RPMI7951 (cell line): ENCODE data around the gene MEIKIN. TPM values are rescaled to one million over a fixed set of nuclear protein-coding genes. Genes with fewer than 3 reads are reported as not detected.
A peak's percentile ranks its signal among the peaks of the same experiment; 100 is the strongest.

Source experiments
- DNase-seq: peaks from one replicate; pipeline ENCODE4 v3.0.0-alpha.2; 2012; ENCODE audit warnings: low read depth
- total RNA-seq: library from RNA; depleted of rRNA; stranded (reverse); fragments of >200 nt; shearing (Covaris generic); gene quantifications from 2 replicates; pipeline ENCODE4 v1.2.3, GENCODE V29; 2014; rRNA removed

The MEIKIN gene, protein sequence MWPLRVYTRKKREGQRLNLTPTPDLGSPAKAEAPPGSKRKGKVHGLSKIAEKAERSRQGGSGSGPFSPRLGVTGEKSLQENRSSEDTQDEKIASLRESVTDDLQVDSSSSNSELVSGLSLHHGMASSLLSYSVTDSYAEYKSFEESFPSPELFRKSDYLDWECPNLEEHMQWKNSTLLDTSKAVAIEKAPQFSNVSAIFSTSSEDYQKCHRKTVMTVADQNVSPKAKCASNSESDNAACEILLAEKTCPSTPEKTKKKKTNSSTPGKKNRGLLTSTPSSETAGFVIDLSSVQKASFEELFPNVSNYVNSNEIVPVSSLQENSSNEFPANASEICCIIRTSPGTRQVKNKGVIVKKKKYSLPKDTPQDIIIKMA
- total RNA-seq: not detected in 2 replicates

GRCh38 chr5:131945551-131946168, at the start of gene MEIKIN:
Gene MEIKIN (minus strand): TSS chr5:131945663. CDS start chr5:131945505, 158 bp downstream.
- no peak for DNase-seq

- DNase-seq: no peak
Measured at GRCh38 chr5:131994533-131995226, 49.2 kb upstream of the MEIKIN start.

- no peak for DNase-seq
Measured at GRCh38 chr5:131994090-131994489, 48.6 kb upstream of the MEIKIN start.

DNA sequence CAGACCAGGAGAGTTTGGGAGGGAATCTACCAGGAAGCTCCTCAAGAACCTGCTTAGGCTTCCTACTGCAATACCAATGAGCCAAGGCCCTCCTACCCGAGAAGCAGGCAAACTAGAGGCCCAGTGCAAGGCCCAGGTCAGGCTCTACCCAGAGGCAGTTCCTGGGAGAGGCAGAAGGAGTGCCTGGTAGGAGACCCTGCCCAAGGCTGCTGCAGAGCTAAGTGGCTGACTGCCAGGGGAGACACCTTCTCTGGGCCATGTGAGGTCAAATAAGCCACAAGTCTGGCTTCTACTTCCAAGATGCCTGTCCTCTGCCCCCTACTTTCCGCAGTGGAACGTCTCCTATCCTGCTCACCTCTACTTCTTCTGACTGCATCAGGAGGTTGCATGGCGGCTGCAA, 48.2 kb upstream of the MEIKIN start:
- DNase-seq: no peak

DNA sequence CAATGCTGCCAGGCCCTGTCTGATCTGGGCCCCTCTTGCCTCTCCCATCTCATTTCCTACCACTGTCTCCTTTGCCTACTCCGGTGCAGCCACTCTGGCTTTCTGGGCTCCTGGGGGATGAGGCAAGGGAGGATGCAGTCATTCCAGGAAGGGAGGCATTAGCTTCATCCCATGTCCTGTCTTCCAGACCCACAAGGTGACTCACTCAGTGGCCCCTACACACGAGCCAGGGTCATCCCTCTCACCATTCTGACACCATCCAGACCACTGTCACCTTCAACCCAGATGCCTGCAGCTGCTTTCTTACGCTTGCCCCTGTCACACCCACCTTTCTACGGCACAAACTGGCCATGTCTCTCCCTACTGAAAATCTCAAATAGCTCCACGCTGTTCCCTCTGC, 46.9 kb upstream of the MEIKIN start:
- no peak for DNase-seq

GRCh38 chr5:131991593-131992324, 46.3 kb upstream of the MEIKIN start:
- no peak for DNase-seq

- DNase-seq: no peak
Measured at GRCh38 chr5:131990716-131991115, 45.3 kb upstream of the MEIKIN start.

GRCh38 chr5:131988601-131989000, 43.1 kb upstream of the MEIKIN start:
- no peak for DNase-seq

DNA sequence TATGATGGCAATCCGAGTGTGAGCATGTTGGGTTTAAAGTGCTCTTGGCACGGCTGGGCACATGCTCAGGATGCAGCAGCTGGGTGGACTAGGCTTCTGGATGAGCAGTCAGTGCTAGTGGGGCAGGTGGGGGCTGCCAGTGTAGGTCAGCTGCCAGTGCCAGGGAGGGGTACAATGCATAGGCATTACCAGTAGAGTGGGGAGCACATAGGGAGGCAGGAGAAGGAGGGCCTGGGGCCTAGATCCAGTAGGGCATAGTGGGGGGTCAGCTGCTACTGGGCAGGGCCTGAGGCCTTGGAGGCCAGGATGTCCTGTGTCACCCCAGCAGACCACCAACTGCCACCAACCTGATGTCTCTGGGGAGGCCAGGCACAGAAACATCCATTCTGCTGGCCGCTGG, 41.8 kb upstream of the MEIKIN start:
- DNase-seq: no peak

GRCh38 chr5:131986161-131986912, 40.9 kb upstream of the MEIKIN start:
- no peak for DNase-seq

DNA sequence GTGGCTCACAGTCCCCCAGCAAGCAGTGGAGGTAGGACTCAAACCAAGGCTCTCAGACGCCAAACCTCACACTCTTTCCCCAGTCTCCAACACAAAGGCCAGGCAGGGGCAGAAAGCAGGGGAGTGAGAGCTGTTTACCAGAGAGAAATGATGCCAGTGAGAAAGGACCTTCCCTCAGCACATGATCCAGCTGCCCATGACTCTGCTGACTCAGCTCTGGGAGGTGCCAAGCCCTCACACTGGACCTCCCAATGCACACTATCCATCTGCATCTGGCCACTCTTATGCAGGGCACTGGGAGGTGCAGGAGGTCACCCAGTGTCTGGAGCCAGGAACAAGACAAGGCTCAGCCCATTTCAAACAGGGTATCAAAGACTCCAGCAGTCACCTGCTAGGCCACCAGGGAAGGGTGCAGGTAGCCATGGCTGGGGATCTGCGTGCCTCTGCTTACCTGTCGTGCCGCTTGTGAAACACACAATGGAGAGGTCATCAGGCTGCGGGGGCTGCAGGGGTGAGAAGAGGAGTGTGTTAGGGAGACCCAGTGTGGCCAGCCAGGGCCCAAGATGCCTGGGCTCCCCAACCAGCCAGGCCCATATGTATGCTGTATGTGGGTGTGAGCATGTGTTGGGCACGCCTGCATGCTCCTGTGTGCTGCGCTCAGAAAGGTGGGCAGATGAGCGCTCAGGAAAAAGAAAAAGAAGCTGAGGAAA, 39.6 kb upstream of the MEIKIN start:
- no peak for DNase-seq

DNA sequence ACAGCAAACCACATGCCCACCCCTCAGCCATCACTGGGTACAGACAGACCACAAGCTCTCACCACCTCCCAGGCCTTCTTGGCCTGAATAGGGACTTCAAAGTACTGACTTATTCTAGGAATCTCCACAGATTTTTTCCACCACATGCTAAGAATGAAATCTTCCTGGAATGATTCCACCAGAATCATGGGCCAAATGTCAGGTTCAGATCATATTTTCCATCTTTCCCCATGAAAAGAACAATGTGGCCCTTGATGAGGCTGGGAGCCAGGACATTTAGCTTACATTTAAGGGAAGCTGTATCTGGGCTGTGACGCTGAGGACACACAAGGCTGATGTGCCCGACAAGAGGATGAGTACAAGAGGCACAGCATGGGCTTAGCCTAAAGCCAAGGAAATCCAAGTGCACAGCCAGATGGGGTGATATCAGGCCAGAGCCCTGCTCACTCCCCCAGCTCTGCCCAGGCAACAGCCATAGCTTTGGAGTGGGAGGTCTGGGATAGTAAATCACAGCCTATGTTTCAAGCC, 37.8 kb upstream of the MEIKIN start:
- peak; percentile 36 for DNase-seq

DNA sequence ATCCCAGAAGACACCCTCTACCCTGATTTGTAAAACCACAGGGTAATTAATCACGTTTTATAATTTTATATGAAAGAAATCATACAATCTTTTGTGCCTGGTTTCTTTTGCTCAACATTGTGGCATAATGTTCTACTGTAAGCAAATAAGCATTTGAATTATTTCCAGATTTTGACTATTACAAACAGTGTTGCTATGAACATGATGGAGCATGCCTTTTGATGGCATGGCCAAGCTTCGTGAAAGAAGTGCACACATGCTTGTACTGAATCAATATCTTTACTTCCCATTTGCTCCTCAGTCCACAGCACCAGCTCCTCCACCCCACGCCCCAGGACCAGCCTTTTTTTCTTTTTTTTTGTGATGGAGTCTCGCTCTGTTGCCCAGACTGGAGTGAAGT, 36.1 kb upstream of the MEIKIN start:
- DNase-seq: no peak

GRCh38 chr5:131980696-131981095, 35.2 kb upstream of the MEIKIN start:
- no peak for DNase-seq

DNA sequence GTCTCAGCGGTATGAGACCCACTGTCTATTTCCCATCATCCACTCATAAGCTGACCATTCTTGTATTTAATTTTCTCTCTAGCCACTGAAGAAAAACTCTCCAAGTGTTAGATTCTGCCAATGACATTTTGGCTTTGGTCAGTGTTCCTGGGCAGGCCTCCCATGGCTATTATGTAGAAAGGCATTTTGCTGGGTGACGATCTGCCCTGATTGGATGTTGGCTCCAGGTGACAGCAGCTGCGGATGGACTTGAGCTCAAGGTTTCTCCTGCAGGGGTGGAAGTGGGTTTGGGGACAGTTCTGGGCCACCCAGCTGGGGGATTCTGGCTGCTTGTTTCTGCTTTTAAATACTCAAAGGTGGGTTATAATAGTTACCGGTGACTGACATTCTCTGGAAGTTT, 34.4 kb upstream of the MEIKIN start:
- DNase-seq: no peak

GRCh38 chr5:131977212-131977604, 31.7 kb upstream of the MEIKIN start:
- peak; percentile 13 for DNase-seq

DNA sequence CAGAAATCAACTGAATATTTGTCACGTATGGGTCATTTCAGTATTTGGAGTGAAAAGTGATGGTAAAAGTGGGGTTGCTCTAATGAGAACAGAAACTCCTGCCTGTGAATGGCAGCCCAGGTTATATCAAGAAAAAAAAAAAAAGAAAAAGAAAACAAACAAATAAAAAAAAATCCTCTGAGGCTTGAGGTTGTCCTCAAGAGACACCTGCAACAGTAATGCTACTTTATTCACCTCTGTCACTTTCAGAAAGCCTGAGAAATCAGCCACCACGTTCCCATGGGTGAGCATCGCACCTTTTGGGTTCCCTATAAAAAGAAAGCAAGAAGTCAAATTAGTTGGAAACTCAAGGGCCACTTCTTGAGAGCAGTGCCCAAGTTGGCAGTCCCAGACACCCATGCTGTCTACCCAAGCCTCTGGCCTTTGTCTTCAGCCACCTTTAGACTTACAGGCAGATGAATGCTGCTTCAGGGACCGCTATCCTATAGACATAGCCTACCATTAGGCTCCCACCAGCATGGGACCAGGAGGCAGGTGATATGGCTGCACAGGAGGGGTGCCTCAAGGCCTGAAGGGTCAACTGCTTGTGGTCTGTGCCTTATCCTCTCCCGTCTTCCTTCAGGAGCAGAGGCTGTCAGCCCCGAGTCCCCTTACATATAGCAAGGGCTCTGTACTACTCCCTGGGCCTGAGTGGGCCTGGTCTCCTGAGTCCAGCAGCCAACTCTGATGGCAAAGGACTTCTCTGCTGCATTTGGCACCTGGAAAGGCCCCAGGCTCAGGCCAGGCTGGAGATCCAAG, 31.1 kb upstream of the MEIKIN start:
- no peak for DNase-seq

DNA sequence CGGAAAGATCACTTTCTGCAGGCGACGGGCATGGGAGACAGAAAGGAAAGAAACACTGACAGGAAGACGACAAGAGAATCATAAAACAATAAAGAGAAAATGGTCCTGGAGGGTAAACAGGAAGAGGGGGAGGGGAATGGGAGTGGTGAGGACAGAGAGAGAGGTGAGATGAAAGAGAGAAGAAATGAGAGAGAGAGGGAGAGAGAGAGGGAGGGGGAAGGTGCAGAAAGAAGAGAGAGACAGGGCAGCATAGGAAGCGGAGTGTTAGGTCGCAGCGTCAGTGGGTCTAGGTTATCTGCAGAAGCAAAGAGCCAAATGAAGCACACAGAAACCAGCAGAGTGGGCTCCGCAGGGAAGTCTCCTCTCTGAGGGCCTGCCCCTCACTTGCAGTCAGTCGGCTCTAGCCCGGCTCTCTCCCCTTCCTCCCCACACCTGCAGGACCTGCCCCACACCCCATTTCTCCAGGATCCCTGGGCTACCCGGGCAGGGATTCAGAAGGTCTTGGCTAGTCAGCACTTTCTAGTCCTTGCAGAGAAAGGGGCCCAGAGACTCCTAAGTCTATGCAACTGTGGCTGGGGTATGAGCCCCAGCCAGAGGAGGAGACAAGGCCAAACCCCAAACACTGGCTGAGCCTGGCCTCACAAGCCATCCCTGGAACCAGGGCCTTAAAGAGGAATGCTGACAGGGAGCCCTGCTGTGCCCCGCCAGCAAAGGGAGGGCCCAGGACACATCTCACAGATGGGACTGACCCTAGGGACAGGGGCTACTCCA, 29.7 kb upstream of the MEIKIN start:
- no peak for DNase-seq

DNA sequence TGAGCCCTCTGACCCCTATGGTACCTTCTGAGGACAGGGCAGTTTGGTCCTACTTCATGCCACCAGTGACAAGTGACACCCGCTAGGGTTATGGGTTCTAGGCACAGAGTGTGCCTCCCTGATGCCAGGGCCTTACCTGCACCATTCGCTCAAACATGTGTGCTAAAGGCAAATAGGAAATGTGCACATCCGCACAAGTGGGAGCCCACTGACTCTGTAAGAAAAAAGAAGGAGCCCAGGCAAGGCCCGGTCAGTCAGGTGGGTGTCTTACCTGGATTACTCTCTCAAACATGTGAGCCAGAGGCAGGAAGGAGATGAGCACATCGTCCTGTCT, 29.1 kb upstream of the MEIKIN start:
- DNase-seq: no peak
